ENCODE measurements around the gene GCNT3.

GCNT3 gene, protein sequence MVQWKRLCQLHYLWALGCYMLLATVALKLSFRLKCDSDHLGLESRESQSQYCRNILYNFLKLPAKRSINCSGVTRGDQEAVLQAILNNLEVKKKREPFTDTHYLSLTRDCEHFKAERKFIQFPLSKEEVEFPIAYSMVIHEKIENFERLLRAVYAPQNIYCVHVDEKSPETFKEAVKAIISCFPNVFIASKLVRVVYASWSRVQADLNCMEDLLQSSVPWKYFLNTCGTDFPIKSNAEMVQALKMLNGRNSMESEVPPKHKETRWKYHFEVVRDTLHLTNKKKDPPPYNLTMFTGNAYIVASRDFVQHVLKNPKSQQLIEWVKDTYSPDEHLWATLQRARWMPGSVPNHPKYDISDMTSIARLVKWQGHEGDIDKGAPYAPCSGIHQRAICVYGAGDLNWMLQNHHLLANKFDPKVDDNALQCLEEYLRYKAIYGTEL

DNA sequence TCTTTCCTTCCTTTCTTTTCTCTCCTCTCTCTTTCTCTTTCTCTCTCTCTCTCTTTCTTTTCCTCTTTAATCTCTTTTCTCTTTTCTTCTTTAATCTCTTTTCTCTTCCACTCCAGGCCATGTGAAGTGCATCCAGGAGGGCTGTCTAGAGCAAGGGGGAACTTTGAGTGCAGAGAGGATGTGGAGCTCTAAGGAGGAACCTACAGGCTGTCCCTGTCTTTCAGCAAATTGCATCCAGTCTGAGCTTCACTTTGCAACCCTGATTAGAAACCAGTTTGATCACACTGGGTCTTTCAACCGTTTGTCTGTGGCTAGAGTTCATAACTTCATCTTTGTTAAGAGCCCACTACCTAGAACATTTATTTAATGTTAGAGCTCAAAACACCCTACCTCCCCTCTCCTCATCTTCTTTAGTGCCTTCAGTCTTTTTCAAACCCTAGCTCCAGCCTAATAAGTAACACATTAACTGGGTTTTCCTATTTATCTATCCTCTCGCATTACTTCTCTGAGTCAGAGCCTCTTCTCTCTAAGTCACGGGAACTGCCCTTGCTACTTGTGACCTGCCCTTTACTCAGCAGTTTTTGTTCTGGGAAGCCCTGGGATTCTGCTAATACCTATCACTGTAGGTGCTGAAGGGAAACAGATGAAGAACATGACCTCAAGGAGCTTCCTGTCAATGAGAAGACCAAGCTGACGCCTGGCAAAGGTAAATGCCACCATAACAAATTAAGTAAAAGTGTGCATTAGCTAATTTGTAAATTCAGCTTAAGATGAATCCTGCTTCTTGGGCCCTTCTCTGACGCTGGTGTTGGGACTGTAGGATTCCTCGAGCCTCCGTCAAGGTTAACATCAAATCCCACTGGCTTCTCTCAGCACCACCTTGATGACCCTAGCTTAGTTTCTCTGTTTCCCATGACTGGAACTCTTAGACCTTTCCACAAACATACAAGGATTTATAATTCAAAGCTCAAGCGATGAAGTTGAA is at the start of gene GCNT3:
GCNT3 (plus strand) TSS at position 508 of the 985 bp plus-strand sequence. CDS start 6,456 bp downstream, outside the sequence.
- no peak for DNase-seq (ENCODE audit: low spot score)

DNA sequence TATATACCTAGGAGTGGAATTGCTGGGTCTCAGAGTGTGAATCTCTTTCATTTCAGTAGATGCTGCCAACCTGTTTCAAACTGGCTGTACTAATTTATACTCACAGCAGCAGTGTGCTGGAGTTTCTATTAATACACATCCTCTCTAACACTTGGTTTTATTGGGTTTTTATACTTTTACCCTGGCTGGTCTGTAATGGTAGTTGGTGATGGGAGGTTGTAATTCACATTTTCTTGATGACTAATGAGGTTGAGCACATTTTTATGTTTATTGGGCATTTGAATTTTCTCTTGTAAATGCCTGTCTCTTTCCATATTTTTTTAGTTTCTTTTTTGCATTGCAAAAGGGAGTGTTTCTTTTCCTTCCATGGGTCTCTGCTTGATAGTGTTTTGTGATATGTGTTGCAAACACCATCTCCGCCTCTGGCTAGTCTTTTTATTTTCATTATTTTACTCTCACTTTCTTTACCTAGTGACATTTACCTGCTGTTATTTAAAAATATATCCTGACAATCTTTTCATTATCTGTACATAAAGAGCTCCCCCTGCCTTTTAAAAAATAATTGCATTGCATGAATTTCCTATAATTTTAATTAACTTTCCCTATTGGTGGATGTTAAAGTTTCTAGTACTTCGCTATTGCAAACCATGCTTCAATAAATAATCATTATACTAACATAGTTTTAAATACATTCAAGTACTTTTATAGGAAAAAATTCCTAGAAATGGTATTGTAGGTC is 49.0 kb upstream of the GCNT3 start:
- no peak for DNase-seq (ENCODE audit: low spot score)

DNA sequence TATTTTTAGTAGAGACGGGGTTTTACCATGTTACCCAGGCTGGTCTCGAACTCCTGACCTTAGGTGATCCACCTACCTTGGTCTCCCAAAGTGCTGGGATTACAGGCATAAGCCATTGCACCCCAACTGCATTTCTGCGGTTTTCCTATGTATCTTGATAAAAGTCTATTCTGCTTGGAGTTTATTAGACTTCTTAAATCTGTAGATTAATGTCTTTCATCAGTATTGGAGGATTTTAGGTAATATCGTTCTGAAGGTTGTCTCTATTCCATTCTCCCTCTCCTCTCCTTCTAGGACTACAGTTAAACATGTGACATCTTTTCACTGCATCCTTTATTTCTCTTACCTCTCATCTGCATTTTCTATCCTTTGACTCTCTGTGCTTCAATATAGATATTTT is 46.3 kb upstream of the GCNT3 start:
- no peak for DNase-seq (ENCODE audit: low spot score)

DNA sequence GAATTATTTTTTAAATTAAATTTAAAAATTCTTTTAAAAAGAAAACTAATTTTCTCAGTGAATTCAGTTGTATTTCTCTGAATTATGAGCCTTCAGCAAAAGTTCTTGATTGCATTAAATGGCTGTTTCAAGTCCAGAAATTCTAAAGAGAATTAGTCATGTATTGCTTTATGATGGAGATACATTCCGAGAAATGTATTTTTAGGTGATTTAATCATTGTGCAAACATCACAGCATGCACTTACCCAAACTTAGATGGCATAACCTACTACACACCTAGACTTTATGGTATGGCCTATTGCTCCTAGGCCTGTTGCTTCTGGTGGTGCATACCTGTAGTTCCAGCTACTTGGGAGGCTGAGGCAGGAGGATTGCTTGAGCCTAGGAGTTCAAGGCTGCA is 44.3 kb upstream of the GCNT3 start:
- no peak for DNase-seq (ENCODE audit: low spot score)

DNA sequence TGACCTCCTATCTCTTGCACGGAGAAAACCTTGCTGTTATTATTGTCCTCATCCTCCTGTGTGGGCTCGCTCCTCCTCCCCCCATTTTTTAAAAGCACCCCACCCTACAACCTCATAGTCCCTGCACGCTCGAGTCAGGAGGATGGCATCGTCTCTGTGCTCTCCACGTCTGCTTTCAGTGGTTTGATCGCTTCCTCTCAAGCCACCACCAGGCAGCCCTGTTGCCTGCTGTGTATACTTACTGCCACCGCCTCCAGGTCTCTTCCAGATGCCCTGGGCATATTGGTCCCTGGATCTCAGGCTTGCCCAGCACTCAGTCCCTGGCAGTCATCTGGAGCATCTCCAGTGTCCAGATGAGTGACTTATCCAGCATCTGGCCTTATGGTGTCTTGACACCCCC is 42.1 kb upstream of the GCNT3 start:
- no peak for DNase-seq (ENCODE audit: low spot score)

DNA sequence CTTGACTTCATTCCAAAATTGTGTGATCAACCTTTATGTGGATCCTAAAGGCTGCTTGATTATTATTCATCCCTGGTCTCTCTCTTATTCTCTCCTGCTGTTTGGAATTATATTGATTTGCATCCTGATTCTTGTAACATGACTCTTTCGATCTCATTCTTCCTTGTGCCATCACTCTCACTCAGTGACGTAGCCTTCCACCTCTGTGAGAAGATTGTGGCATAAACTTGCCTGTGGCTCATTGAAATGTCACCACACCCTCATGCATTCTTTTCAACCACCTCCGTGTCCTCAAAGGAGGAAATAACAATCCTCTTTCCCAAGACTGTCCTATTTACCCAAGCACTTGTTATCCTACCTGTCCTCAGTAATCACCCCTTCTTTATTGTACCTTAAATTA is 41.3 kb upstream of the GCNT3 start:
- no peak for DNase-seq (ENCODE audit: low spot score)

DNA sequence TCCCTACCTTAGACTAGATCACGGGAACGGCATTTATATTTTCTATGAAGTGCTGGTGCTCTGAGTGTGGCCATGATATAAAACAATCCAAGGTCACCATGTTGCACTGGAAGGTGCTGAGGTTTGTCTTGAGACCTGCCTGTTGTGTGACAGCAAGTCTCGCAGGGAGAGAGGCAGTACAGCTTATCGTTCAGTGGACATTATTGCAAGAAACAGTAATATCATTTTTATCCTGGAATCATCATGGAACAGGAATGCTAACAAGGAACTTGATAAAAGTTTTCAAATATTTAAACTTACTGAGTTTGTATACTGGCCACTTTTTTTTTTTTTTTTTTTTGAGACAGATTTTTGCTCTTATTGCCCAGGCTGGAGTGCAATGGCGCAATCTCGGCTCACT is 40.0 kb upstream of the GCNT3 start:
- DNase-seq (ENCODE audit: low spot score), result no peak

DNA sequence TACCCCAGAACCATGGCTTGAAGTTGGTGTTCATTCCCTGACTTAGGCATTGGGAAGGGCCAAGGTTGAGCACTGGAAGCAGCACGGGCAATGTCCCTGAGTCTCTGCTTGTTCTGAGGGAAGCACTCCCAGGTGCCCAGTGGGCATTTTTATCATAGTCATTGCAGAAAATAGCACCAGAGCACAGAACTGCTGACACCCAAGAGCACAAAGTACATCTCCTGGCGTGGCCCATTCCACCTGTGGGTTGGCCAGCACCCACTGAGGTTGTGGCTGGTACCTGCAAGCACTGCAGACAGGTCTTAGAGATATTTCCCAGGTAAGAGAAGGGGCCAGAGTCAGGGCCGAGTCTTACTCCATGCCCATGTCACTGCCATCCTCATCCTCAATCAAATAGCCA is 28.5 kb upstream of the GCNT3 start:
- DNase-seq (ENCODE audit: low spot score), result no peak

DNA sequence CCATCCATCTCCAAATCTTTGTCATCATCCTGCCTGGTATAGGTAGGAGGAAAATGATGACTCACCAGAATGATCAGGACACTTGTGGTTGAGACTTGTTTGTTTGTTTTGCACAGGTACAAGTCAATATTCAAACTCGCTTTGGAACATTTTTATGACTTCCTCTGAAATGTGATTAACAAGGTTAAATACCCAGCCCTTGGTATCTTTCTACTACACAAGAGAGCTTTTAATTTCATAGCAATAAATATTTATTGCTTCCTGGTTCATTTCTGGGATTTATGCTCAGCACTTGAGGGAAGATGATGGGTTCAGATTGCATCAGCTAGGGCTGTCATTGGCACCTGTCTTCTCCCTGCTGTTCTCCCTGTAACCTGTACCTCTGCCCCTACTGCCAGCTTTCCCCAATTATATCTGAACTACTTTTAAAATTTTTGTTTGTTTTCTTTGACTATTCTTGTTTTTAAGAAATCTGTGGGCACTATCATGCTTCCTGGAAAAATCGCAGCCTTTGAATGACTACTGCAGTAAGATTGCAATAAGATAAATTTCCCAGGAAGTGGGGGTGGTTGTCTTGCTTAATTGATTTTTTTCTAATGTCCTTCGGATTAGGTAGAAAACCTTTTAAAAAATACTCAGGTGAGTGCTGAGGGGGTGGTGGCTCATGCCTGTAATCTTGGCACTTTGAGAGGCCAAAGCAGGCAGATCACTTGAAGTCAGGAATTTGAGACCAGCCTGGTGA is 24.3 kb upstream of the GCNT3 start:
- DNase-seq (ENCODE audit: low spot score), result no peak

DNA sequence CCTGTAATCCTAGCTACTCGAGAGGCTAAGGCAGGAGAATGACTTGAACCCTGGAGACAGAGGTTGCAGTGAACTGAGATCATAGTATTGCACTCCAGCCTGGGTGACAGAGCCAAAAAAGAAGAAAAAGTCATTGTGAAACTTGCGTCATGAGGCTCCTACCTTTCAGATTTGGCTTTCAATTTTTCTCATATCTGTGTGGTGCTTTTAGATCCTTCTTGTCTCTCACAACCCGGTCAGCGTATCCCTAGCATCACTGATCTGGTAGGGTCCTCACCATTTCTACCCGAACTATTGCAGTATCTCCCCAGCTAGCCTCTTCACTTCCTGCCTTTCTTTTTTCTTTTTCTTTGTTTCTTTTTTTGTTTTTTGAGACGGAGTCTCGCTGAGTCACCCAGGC is 21.6 kb upstream of the GCNT3 start:
- DNase-seq (ENCODE audit: low spot score), result no peak

DNA sequence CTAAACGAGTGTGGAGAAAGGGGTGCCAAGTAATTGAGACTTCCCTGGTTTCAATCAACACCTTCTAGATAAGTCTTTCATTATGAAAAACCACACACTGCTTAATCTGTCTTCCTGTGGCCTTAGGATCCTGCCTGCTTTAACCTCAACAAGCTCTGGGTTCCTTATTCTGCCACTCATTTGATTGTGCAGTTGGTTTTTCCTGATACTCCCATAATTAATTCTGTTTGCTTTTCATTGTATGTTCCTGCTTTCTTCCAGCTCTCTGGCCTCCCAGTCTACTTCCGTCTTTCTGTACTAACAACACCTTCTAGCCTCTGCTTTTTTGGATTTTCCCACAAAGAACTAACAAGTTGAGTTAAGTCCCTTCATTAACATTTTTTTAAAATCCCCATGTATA is 20.2 kb upstream of the GCNT3 start:
- DNase-seq (ENCODE audit: low spot score), result no peak

DNA sequence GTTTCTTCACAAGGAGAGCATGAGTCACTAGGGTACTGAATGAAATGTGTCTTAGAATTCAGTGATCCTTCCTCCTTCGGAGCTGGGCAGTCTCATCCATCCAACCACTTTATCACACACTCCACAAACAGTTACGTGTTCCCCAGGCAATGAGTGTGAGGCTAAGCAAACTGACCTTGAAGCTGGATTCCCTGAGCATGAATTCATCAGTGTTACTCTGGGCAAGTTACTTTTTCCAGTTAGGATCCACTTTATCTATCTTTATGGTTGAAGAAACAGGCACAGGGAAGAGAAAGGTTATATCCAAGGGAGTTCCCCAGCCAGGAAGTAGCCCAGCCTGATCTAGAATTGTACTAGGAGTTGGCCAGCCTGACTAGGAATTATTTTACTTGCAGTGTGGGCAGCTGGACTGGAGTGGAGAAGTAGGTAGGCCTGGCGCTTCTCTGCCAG is 17.1 kb upstream of the GCNT3 start:
- DNase-seq (ENCODE audit: low spot score), result no peak

DNA sequence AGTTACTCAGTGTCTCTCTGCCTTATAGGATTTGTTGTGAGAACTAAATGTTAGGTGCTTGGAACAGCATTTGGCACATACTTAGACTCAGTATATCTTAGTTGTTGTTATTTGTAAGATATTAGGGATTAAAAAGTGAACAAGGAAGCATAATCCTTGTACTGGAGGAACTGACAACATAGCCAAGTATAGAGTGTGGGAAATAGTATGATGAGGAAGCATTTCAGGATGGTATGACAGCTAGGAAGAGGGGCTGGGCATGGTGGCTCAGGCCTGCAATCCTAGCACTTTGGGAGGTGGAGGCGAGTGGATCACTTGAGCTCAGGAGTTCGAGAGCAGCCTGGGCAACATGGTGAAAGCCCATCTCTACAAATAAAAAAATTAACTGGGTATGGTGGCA is 16.6 kb upstream of the GCNT3 start:
- no peak for DNase-seq (ENCODE audit: low spot score)

DNA sequence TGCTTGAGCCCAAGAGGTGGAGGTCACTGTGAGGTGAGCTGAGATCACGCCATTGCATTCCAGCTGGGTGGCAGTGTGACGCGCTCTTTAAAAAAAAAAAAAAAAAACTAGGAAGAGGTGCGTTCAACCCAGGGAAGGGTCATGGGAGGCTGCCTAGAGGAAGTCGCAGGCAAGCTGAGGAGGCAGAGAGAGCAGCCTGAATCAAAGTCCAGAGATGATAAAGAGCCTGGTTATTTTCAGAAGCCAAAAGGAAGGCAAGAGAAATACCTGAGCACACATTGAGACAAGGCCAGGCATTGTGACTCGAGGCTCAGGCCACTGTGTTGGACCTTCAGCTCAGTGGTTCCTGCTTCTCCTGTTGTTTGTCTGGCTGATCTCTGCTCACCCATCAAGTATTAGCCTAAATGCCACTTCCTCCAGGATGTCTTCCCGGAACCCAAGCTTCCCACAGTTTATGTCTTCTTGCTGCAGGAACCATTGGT is 16.1 kb upstream of the GCNT3 start:
- DNase-seq (ENCODE audit: low spot score), result no peak

DNA sequence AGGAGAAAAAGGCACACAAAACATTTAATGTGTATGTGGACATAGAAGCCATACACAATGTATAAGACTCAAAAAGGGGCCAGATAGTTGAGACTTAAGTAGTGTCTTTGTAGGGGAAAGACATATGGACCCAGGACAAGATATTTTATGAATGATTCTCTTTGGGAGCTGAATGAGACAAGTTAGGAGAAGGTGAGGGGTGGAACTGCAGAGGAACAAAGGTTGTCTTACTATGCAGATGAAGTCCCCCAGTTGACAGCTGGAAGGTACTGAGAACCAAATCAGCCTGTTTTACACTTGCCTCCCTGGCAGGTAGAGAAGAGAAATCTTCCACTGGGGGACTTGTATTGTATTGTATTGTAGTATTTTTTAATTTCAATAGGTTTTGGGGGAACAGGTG is 14.9 kb upstream of the GCNT3 start:
- DNase-seq (ENCODE audit: low spot score), result no peak

DNA sequence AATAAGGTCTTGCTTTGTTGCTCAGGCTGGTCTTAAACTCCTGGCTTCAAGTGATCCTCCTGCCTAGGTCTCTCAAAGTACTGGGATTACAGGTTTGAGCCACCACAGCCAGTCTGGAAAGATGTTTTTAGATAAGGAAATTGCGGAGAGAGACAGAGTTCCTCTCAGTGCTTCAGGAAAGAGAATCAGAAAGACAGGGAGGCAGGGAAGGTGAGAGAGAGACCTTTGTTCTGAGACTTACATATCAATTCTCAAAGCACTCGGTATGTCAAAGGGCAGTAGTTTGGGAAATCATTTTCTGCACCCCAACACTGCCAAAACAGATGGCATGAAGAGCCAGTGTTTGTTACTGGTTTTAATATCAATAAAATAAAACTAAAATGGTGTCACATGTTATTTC is 13.1 kb upstream of the GCNT3 start:
- DNase-seq (ENCODE audit: low spot score), result no peak

DNA sequence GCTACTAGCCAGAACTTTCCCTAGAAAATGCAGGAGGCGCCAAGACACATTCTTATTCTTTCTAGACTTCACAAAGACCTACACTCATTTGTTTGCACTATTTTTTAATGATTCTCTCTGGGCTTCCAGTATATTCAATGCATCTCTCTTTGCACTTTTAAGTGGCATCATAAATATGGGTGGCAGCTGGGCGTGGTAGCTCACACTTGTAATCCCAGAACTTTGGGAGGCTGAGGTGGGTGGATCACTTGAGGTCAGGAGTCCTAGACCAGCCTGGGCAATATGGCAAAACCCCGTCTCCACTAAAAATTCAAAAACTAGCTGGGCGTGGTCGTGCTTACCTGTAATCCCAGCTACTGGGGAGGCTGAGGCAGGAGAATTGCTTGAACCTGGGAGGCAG is 5.6 kb upstream of the GCNT3 start:
- no peak for DNase-seq (ENCODE audit: low spot score)

DNA sequence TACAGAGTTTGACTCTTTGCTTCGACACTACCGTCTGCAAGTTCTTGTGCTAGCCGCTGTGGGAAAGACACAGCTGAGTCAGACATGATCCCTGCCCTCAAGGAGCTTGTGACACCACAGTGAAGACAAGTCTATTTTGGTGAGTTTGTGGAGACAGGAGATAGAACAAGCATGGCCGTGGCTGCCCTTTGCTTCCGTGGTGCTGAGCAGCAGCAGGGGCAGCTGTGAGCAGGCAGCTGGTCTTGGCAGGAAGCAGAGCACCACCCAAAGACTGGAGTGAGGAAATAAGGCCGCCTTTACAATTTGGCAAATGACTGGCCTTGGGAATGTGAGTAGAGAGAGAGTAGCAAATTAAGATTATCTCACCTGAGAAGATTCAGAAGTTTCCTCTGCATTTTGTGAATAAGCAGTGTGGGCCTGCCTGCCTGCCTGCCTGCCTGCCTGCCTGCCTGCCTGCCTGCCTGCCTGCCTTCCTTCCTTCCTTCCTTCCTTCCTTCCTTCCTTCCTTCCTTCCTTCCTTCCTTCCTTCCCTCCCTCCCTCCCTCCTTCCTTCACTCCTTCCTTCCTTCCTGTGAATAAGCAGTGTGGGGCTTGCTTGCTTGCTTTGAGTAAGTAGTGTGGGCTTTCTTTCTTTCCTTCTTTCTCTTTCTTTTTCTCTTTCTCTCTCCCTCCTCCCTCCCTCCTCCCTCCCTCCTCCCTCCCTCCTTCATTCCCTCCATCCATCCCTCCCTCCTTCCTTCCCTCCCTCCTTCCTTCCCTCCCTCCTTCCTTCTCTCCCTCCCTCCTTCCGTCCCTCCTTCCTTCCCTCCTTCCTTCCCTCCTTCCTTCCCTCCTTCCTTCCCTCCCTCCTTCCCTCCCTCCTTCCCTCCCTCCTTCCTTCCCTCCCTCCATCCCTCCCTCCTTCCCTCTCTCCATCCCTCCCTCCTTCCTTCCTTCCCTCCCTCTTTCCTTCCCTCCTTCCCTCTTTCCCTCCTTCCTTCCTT is 1.6 kb upstream of the GCNT3 start:
- no peak for DNase-seq (ENCODE audit: low spot score)

DNA sequence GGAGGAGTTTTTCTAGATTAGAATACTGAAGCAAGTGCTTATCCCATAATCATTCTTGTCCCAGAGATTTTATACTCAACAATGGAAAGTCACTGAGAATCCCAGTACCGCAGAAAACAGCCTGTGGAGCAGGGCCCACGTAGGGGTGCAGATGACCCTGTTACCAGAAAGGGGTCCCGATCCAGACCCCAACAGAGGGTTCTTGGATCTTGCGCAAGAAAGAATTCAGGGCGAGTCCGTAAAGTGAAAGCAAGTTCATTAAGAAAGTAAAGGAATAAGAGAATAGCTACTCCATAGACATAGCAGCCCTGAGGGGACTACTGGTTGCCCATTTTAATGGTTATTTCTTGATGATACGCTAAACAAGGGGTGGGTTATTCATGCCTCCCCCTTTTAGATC is 2.6 kb downstream of the GCNT3 start:
- DNase-seq (ENCODE audit: low spot score), result no peak

DNA sequence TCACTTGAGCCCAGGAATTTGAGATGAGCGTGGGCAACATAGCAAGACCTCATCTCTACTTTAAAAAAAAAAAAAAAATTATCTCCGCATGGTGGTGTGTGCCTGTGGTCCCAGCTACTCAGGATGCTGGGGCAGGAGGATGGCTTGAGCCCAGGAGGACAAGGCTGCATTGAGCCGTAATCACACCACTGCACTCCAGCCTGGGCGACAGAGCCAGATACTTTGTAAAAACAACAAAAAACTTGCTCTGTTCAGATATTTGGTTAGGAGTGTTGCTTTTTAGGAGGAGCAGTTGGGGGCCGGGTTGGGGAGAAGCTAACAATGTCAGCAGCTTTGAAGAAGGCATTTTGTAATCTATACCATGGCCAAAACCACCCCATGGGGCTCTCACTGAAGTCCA is 4.1 kb downstream of the GCNT3 start:
- no peak for DNase-seq (ENCODE audit: low spot score)

All from CD4-positive, alpha-beta T cell treated with Interleukin-15 for 4 hours (primary cell).